ENCODE results near the gene UQCC3.
"Not testable (repeated sequence)": the region's sequence is repeated elsewhere in the genome, so short reads cannot be mapped to it uniquely, and the experiment has no call there.

The UQCC3 gene

DNA sequence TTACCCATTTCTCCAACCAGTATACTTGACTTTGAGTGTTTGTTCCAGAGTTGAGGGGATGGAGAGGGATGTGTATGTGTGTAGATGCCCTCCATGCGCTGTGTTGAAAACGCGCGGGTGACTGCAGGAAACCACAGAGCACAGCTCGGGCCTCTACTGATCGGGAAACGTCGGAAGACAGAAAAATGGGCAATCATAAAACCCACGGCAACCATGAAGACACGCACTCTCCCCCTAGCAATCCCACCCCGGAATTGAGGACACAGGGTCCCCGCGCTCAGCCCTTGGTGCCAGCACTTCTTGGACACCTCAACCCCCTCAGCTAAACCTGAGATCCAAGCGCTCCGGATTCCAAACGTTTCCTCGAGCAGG is 251 bp upstream of the UQCC3 start:
- Histone ChIP-seq H3K9me2 (replicated peaks; ENCODE audit: insufficient read depth, low read length) (no peaks in the 10 kb centered on the region), H3K4me2 (ENCODE audit: low read depth, low read length) (peak overlapping the region; percentile 83), H3K36me3 (replicated peaks; ENCODE audit: insufficient read depth, low read length) (no peaks in the 10 kb centered on the region; the same call in 1 of the 2 replicates), H3K79me2 (ENCODE audit: low read length) (peaks cover 57% of the 10 kb centered on the region), H3F3A (ENCODE audit: insufficient read depth, low read length) (peaks cover 42% of the 10 kb centered on the region), H3K9me3 (replicated peaks; ENCODE audit: insufficient read depth, low read length) (no peaks in the 10 kb centered on the region), H3K4me1 (ENCODE audit: low read length) (peaks cover 10% of the 10 kb centered on the region), H3K4me3 (ENCODE audit: low read length) (peak overlapping the region; percentile 98), H4K20me1 (ENCODE audit: insufficient read depth, low read length) (no peaks in the 10 kb centered on the region), H3K9ac (ENCODE audit: low read length) (peak overlapping the region; percentile 89), H2AFZ (ENCODE audit: low read length) (peak overlapping the region; percentile 87), H3K27ac (ENCODE audit: low read length) (peak overlapping the region; percentile 65; the same call in 1 of the 2 replicates), H3K27me3 (replicated peaks; ENCODE audit: insufficient read depth, low read length) (no peaks in the 10 kb centered on the region)
- DNase-seq, result no peak
- TF ChIP-seq EZH2 (optimal IDR thresholded peaks at IDR 0.05; ENCODE audit: low read depth, low read length), result no peak
- TF ChIP-seq, protein P1, sequence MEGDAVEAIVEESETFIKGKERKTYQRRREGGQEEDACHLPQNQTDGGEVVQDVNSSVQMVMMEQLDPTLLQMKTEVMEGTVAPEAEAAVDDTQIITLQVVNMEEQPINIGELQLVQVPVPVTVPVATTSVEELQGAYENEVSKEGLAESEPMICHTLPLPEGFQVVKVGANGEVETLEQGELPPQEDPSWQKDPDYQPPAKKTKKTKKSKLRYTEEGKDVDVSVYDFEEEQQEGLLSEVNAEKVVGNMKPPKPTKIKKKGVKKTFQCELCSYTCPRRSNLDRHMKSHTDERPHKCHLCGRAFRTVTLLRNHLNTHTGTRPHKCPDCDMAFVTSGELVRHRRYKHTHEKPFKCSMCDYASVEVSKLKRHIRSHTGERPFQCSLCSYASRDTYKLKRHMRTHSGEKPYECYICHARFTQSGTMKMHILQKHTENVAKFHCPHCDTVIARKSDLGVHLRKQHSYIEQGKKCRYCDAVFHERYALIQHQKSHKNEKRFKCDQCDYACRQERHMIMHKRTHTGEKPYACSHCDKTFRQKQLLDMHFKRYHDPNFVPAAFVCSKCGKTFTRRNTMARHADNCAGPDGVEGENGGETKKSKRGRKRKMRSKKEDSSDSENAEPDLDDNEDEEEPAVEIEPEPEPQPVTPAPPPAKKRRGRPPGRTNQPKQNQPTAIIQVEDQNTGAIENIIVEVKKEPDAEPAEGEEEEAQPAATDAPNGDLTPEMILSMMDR (IDR thresholded peaks at IDR 0.05; ENCODE audit: low read length), result no peak
- no peak for TF ChIP-seq EZH2phosphoT487 (IDR thresholded peaks at IDR 0.05; ENCODE audit: low read length)

DNA sequence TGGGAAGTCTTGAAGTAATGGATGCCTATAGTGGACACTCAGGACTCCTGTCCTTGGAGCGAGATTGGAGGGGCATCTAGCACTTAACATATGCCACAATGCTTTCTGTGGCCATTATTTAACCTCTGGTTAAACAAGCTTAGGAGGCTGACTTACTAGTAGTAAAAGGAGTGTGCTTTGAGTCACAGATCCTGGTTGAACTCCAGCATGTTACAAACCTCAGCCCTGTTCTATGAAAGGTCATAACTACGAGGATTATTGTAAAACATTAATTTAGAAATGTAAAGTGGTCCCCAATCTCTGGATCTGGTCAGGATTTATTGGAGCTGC is 1.7 kb downstream of the UQCC3 start:
- H2AFZ ChIP-seq (ENCODE audit: low read length), result no peak overlapping the region
- no peaks in the 10 kb centered on the region; the same call in none of the 2 replicates for H3K36me3 ChIP-seq (replicated peaks; ENCODE audit: insufficient read depth, low read length)
- peaks cover 17% of the 10 kb centered on the region for H3K4me1 ChIP-seq (ENCODE audit: low read length)
- H3K9me2 ChIP-seq (replicated peaks; ENCODE audit: insufficient read depth, low read length), result no peaks in the 10 kb centered on the region
- peaks cover 33% of the 10 kb centered on the region for H3F3A ChIP-seq (ENCODE audit: insufficient read depth, low read length)
- no peak overlapping the region for H3K4me3 ChIP-seq (ENCODE audit: low read length)
- peak overlapping the region; percentile 83; the same call in 1 of the 2 replicates for H3K4me2 ChIP-seq (ENCODE audit: low read depth, low read length)
- H4K20me1 ChIP-seq (ENCODE audit: insufficient read depth, low read length), result no peaks in the 10 kb centered on the region
- peaks cover 60% of the 10 kb centered on the region for H3K79me2 ChIP-seq (ENCODE audit: low read length)
- DNase-seq, result no peak
- H3K9me3 ChIP-seq (replicated peaks; ENCODE audit: insufficient read depth, low read length), result no peaks in the 10 kb centered on the region
- TF ChIP-seq EZH2 (optimal IDR thresholded peaks at IDR 0.05; ENCODE audit: low read depth, low read length), result no peak
- TF ChIP-seq, protein P1 (IDR thresholded peaks at IDR 0.05; ENCODE audit: low read length), result no peak
- no peak for TF ChIP-seq EZH2phosphoT487 (IDR thresholded peaks at IDR 0.05; ENCODE audit: low read length)
- no peak overlapping the region for H3K9ac ChIP-seq (ENCODE audit: low read length)
- no peak overlapping the region for H3K27ac ChIP-seq (ENCODE audit: low read length)
- no peaks in the 10 kb centered on the region for H3K27me3 ChIP-seq (replicated peaks; ENCODE audit: insufficient read depth, low read length)

DNA sequence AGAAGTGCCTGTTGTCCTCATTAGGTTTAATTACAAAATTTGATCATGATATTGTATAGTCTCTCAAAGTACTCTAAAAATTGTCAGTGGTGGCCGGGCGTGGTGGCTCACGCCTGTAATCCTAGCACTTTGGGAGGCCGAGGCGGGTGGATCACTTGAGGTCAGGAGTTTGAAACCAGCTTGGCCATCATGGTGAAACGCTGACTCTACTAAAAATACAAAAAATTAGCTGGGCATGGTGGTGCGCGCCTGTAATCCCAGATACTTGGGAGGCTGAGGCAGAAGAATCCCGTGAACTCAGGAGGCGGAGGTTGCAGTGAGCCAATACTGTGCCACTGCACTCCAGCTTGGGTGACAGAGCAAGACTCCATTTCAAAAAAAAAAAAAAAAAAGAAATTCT is 3.9 kb downstream of the UQCC3 start:
- H3K27ac ChIP-seq (ENCODE audit: low read length); H3K4me2 ChIP-seq (ENCODE audit: low read depth, low read length); H4K20me1 ChIP-seq (ENCODE audit: insufficient read depth, low read length); DNase-seq; H3K9me2 ChIP-seq (replicated peaks; ENCODE audit: insufficient read depth, low read length); H3K27me3 ChIP-seq (replicated peaks; ENCODE audit: insufficient read depth, low read length); H3K9me3 ChIP-seq (replicated peaks; ENCODE audit: insufficient read depth, low read length); H3K4me3 ChIP-seq (ENCODE audit: low read length); H3K36me3 ChIP-seq (replicated peaks; ENCODE audit: insufficient read depth, low read length); H3K9ac ChIP-seq (ENCODE audit: low read length); H2AFZ ChIP-seq (ENCODE audit: low read length): not testable (repeated sequence)
- peaks cover 18% of the 10 kb centered on the region for H3K4me1 ChIP-seq (ENCODE audit: low read length)
- peaks cover 71% of the 10 kb centered on the region for H3K79me2 ChIP-seq (ENCODE audit: low read length)
- H3F3A ChIP-seq (ENCODE audit: insufficient read depth, low read length), result peaks cover 22% of the 10 kb centered on the region; the same call in 1 of the 2 replicates

DNA sequence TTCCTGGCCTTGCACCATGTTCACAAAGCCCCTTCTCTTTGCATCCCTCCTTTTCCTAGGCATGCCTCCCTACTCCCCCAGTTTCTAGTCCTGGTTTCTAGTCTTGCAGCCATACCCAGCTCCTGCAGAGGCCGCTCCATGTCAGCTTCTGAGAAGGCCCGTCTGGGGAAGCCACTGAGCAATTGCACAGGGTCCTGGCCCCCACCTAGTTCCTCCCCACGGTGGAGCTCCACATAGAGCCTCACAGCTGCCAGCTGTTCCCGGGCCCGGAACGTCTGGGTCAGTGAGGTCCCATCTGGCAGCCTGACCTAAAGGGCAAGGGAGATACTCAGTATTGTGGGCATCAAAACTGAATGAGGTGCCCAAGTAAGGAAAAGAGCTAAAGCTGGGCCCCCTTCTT is 5.2 kb downstream of the UQCC3 start:
- no peak overlapping the region for H2AFZ ChIP-seq (ENCODE audit: low read length)
- no peak overlapping the region for H3K9ac ChIP-seq (ENCODE audit: low read length)
- H3K4me1 ChIP-seq (ENCODE audit: low read length), result peaks cover 18% of the 10 kb centered on the region
- no peaks in the 10 kb centered on the region for H3K27me3 ChIP-seq (replicated peaks; ENCODE audit: insufficient read depth, low read length)
- H3K36me3 ChIP-seq (replicated peaks; ENCODE audit: insufficient read depth, low read length), result no peaks in the 10 kb centered on the region; the same call in none of the 2 replicates
- H3K27ac ChIP-seq (ENCODE audit: low read length), result no peak overlapping the region
- no peak for DNase-seq
- H3K9me2 ChIP-seq (replicated peaks; ENCODE audit: insufficient read depth, low read length), result no peaks in the 10 kb centered on the region
- peaks cover 21% of the 10 kb centered on the region; the same call in 1 of the 2 replicates for H3F3A ChIP-seq (ENCODE audit: insufficient read depth, low read length)
- H4K20me1 ChIP-seq (ENCODE audit: insufficient read depth, low read length), result no peaks in the 10 kb centered on the region
- no peak overlapping the region for H3K4me3 ChIP-seq (ENCODE audit: low read length)
- H3K9me3 ChIP-seq (replicated peaks; ENCODE audit: insufficient read depth, low read length), result no peaks in the 10 kb centered on the region
- no peak for TF ChIP-seq EZH2phosphoT487 (IDR thresholded peaks at IDR 0.05; ENCODE audit: low read length)
- TF ChIP-seq, protein P1 (IDR thresholded peaks at IDR 0.05; ENCODE audit: low read length), result no peak
- TF ChIP-seq EZH2 (optimal IDR thresholded peaks at IDR 0.05; ENCODE audit: low read depth, low read length), result no peak
- no peak overlapping the region for H3K4me2 ChIP-seq (ENCODE audit: low read depth, low read length)
- peaks cover 61% of the 10 kb centered on the region for H3K79me2 ChIP-seq (ENCODE audit: low read length)
